ENCODE measurements around the gene PEX11G. TPM values are rescaled to one million over a fixed set of nuclear protein-coding genes. Genes with fewer than 3 reads are reported as not detected.

Gene PEX11G
- total RNA-seq, 1 experiment from 2014 or later, result 2.8 TPM

GRCh38 chr19:7526059-7526929 lies 37.5 kb upstream of the PEX11G start:
- no peak overlapping the region for H2BK20ac ChIP-seq (ENCODE audit: low read depth, low read length, poor library complexity, severe bottlenecking)
- H2AK5ac ChIP-seq (ENCODE audit: insufficient read length, low read length), result no peak overlapping the region
- no peak overlapping the region for H3K9ac ChIP-seq (ENCODE audit: extremely low read depth, insufficient read length, low read length)
- peaks cover 5 to 7% of the 10 kb centered on the region in 2 experiments for H3K4me1 Mint-ChIP-seq
- H3K27ac Mint-ChIP-seq, result no peak overlapping the region
- no peak overlapping the region for H2BK5ac ChIP-seq (ENCODE audit: insufficient read length, low read length)
- no peak overlapping the region for H3T11ph ChIP-seq (ENCODE audit: low read length)
- no peak overlapping the region for H3K14ac ChIP-seq (ENCODE audit: insufficient read depth, low read length)
- H3K27me3 Mint-ChIP-seq (ENCODE audit: low read depth), result no peaks in the 10 kb centered on the region
- no peak overlapping the region for H3K56ac ChIP-seq (ENCODE audit: insufficient read length, low read depth, low read length)
- no peaks in the 10 kb centered on the region for H3K79me1 ChIP-seq (ENCODE audit: insufficient read depth, low read depth, low read length, poor library complexity, severe bottlenecking)
- no peak overlapping the region for H4K8ac ChIP-seq (replicated peaks; ENCODE audit: insufficient read length, low read depth, low read length)
- peaks cover 4 to 23% (median 20%) of the 10 kb centered on the region in 3 experiments; a peak in 6 of 7 replicates for H3K36me3 Mint-ChIP-seq (ENCODE audit: insufficient read depth in 1 of 3, low read depth in 3 of 3)
- no peak overlapping the region for H2BK120ac ChIP-seq (ENCODE audit: low read depth, low read length, poor library complexity, severe bottlenecking)
- H4K20me1 ChIP-seq (ENCODE audit: control insufficient read depth, insufficient read depth, insufficient read length), result no peaks in the 10 kb centered on the region
- no peak overlapping the region; a peak in 1 of 5 replicates for H3K4me3 Mint-ChIP-seq
- H3K27me3 ChIP-seq (ENCODE audit: insufficient read depth, low read length), result no peaks in the 10 kb centered on the region
- DNase-seq, result no peak
- no peak overlapping the region for H3K23ac ChIP-seq (ENCODE audit: insufficient read length, low read depth, low read length)
- no peak overlapping the region for H2BK15ac ChIP-seq (ENCODE audit: low read depth, low read length)
- WGBS (ENCODE audit: extremely low coverage, insufficient read length, low lambda C conversion rate), result no CpG with 5 or more reads among the region's 31 CpGs
- H4K5ac ChIP-seq (ENCODE audit: insufficient read length, low read depth, low read length), result no peak overlapping the region
- no peak overlapping the region for H3K27ac ChIP-seq (ENCODE audit: insufficient read length, low read depth, low read length)
- H3K4me2 ChIP-seq (ENCODE audit: insufficient read depth, insufficient read length, low read length), result no peak overlapping the region
- no peaks in the 10 kb centered on the region for H3K9me3 ChIP-seq (ENCODE audit: control insufficient read depth, low read depth, low read length)
- no peak overlapping the region for H4K91ac ChIP-seq (ENCODE audit: insufficient read length, low read depth, low read length)
- no peak overlapping the region for H2AFZ ChIP-seq (ENCODE audit: low read length)
- H3K79me2 ChIP-seq (ENCODE audit: insufficient read depth, low read length), result no peaks in the 10 kb centered on the region
- no peaks in the 10 kb centered on the region for H3K9me3 Mint-ChIP-seq
- no peaks in the 10 kb centered on the region; the same call in 1 of the 2 replicates for H3K4me1 ChIP-seq (ENCODE audit: insufficient read depth, low read length)
- peaks cover 16% of the 10 kb centered on the region for H3K23me2 ChIP-seq (ENCODE audit: insufficient read length, low read depth, low read length, poor library complexity, severe bottlenecking)
- no peak overlapping the region for H3K18ac ChIP-seq (ENCODE audit: insufficient read length, low read depth, low read length)
- H3K4ac ChIP-seq (ENCODE audit: low read depth, low read length), result no peak overlapping the region
- no peak overlapping the region for H2BK12ac ChIP-seq (ENCODE audit: insufficient read length, low read depth, low read length)
- no peak for TF ChIP-seq CTCF (conservative IDR thresholded peaks at IDR 0.05)

Measured in H9 (cell line).